Measurements from ENCODE around the gene HDAC3. TPM values are rescaled to one million over a fixed set of nuclear protein-coding genes. Genes with fewer than 3 reads are reported as not detected.

Gene HDAC3
- total RNA-seq, 2 donors from 2014 or later: 73.3 to 78.9 TPM

DNA sequence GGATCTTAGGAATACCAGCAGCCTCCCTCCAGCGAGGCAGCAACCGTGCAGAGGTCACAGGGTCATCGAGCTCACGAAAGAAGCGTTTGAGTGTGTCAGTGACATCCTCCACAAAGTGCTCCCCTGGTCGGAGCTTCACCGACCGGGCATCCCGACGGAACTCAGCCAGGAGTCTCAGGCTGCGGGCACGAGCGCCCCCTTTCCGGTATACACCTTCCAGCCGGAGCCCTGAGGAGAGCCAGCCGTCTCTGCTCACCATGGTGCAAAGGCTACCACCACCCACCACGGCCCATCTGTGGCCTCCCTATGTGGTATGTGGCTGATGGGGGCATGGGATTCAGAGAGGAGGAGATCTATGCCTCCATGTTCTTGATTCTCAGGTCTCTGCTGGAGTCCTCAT lies 25.4 kb upstream of the HDAC3 start:
- Histone ChIP-seq H3K27ac (ENCODE audit: low read depth, low read length) (no peak overlapping the region), H3K4me3 (ENCODE audit: low read length) (no peak overlapping the region), H3K36me3 (ENCODE audit: control insufficient read depth, insufficient read depth, low read length) (peaks cover 9% of the 10 kb centered on the region), H3K27me3 (ENCODE audit: control insufficient read depth, insufficient read depth, low read length, poor library complexity, severe bottlenecking) (no peaks in the 10 kb centered on the region), H3K9ac (ENCODE audit: extremely low read depth, low read length, poor library complexity, severe bottlenecking) (no peak overlapping the region), H3K4me1 (ENCODE audit: control insufficient read depth, insufficient read depth, low read length) (no peaks in the 10 kb centered on the region), H3K9me3 (ENCODE audit: control insufficient read depth, low read length) (no peaks in the 10 kb centered on the region)
- TF ChIP-seq, protein P1, sequence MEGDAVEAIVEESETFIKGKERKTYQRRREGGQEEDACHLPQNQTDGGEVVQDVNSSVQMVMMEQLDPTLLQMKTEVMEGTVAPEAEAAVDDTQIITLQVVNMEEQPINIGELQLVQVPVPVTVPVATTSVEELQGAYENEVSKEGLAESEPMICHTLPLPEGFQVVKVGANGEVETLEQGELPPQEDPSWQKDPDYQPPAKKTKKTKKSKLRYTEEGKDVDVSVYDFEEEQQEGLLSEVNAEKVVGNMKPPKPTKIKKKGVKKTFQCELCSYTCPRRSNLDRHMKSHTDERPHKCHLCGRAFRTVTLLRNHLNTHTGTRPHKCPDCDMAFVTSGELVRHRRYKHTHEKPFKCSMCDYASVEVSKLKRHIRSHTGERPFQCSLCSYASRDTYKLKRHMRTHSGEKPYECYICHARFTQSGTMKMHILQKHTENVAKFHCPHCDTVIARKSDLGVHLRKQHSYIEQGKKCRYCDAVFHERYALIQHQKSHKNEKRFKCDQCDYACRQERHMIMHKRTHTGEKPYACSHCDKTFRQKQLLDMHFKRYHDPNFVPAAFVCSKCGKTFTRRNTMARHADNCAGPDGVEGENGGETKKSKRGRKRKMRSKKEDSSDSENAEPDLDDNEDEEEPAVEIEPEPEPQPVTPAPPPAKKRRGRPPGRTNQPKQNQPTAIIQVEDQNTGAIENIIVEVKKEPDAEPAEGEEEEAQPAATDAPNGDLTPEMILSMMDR (conservative IDR thresholded peaks at IDR 0.05): no peak
- H3K4me1 Mint-ChIP-seq: no peaks in the 10 kb centered on the region
- H3K4me3 Mint-ChIP-seq: no peak overlapping the region
- no peak for DNase-seq
- H3K27ac Mint-ChIP-seq: no peak overlapping the region
- no peaks in the 10 kb centered on the region for H3K9me3 Mint-ChIP-seq
- H3K36me3 Mint-ChIP-seq (ENCODE audit: low read depth): peaks cover 63% of the 10 kb centered on the region
- no peaks in the 10 kb centered on the region for H3K27me3 Mint-ChIP-seq (ENCODE audit: insufficient read depth)
- 91 to 94% methylated on average over 12 to 17 of the region's 17 CpGs for WGBS, 2 experiments (ENCODE audit: insufficient coverage in 1 of 2, insufficient read length in 1 of 2)

DNA sequence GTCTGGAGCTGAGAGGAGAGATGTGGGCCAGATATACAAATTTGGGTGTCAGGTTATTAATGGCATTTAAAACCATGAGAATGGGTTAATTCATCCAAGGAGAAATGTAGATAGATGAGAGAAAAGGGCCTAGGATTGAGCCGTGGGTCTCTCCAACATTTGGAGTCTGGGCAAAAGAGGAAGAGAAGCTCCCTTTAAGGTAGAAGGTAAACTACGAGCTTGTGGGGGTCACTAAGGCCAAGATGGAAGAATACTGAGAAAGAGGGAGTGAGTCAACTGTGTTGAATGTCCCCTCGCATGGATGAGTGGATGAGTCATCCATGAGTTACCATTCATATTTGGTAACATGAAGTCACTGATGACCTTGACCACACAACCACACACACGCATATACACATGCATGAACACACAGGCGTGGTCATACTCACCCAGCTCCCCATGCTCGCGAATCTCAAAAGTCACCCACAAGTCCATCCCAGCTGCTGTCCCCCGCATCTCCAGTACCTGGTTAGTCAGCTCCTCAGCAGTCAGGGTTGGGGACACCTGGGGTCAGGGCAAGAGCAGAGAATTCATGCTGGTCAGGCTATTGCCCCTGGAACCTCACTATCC lies 21.4 kb upstream of the HDAC3 start:
- TF ChIP-seq, protein P1 (conservative IDR thresholded peaks at IDR 0.05): no peak
- peaks cover 65% of the 10 kb centered on the region for H3K36me3 Mint-ChIP-seq (ENCODE audit: low read depth)
- 84 to 89% methylated on average over 8 of the region's 8 CpGs for WGBS, 2 experiments (ENCODE audit: insufficient coverage in 1 of 2, insufficient read length in 1 of 2)
- no peak overlapping the region for H3K4me3 Mint-ChIP-seq
- no peak overlapping the region for H3K9ac ChIP-seq (ENCODE audit: extremely low read depth, low read length, poor library complexity, severe bottlenecking)
- H3K4me1 Mint-ChIP-seq: no peaks in the 10 kb centered on the region
- H3K36me3 ChIP-seq (ENCODE audit: control insufficient read depth, insufficient read depth, low read length): peaks cover 9% of the 10 kb centered on the region
- no peak overlapping the region for H3K27ac ChIP-seq (ENCODE audit: low read depth, low read length)
- no peak overlapping the region for H3K4me3 ChIP-seq (ENCODE audit: low read length)
- H3K27ac Mint-ChIP-seq: no peak overlapping the region
- no peaks in the 10 kb centered on the region for H3K27me3 Mint-ChIP-seq (ENCODE audit: insufficient read depth)
- no peaks in the 10 kb centered on the region for H3K27me3 ChIP-seq (ENCODE audit: control insufficient read depth, insufficient read depth, low read length, poor library complexity, severe bottlenecking)
- H3K9me3 Mint-ChIP-seq: no peaks in the 10 kb centered on the region
- H3K4me1 ChIP-seq (ENCODE audit: control insufficient read depth, insufficient read depth, low read length): no peaks in the 10 kb centered on the region
- no peaks in the 10 kb centered on the region for H3K9me3 ChIP-seq (ENCODE audit: control insufficient read depth, low read length)
- no peak for DNase-seq

DNA sequence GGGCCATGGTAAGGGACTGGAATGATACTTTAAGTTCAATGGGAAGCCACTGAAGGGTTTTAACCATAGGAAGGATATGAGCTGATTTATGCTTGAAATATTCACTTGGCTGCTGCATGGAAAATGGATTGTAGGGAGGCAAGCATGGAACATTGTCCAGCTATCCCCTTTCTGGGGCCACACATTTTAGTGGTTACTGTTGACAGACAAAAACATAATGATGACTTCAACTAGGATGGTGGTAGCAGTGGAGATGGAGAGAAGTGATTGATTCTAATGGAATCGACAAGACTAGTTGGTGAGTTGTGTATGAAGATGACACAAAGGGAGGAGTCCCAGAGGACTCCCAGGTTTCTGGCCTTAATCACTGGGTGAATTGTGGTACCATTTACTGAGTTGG lies 20.8 kb upstream of the HDAC3 start:
- WGBS, 2 experiments (ENCODE audit: insufficient coverage in 1 of 2, insufficient read length in 1 of 2): 98 to 100% methylated on average over 1 of the region's 1 CpG
- no peaks in the 10 kb centered on the region for H3K9me3 ChIP-seq (ENCODE audit: control insufficient read depth, low read length)
- H3K27me3 Mint-ChIP-seq (ENCODE audit: insufficient read depth): no peaks in the 10 kb centered on the region
- peaks cover 9% of the 10 kb centered on the region for H3K36me3 ChIP-seq (ENCODE audit: control insufficient read depth, insufficient read depth, low read length)
- H3K27ac Mint-ChIP-seq: no peak overlapping the region
- no peaks in the 10 kb centered on the region for H3K27me3 ChIP-seq (ENCODE audit: control insufficient read depth, insufficient read depth, low read length, poor library complexity, severe bottlenecking)
- TF ChIP-seq, protein P1 (conservative IDR thresholded peaks at IDR 0.05): no peak
- no peaks in the 10 kb centered on the region for H3K9me3 Mint-ChIP-seq
- peaks cover 64% of the 10 kb centered on the region for H3K36me3 Mint-ChIP-seq (ENCODE audit: low read depth)
- H3K4me3 ChIP-seq (ENCODE audit: low read length): no peak overlapping the region
- H3K9ac ChIP-seq (ENCODE audit: extremely low read depth, low read length, poor library complexity, severe bottlenecking): no peak overlapping the region
- no peaks in the 10 kb centered on the region for H3K4me1 ChIP-seq (ENCODE audit: control insufficient read depth, insufficient read depth, low read length)
- DNase-seq: no peak
- H3K27ac ChIP-seq (ENCODE audit: low read depth, low read length): no peak overlapping the region
- H3K4me1 Mint-ChIP-seq: no peaks in the 10 kb centered on the region
- H3K4me3 Mint-ChIP-seq: no peak overlapping the region

All from endodermal cell (in vitro differentiated cells).